ENCODE results near the gene C14orf93.
A peak's percentile ranks its signal among the peaks of the same experiment; 100 is the strongest.

Gene C14orf93

GRCh38 chr14:23034498-23035302 lies 24.8 kb upstream of the C14orf93 start, which contains the start of gene PSMB5:
TSS of gene PSMB5 (minus strand) at chr14:23034900. CDS start at chr14:23034881, 19 bp downstream.
- TF ChIP-seq EZH2phosphoT487 (IDR thresholded peaks at IDR 0.05; ENCODE audit: borderline replicate concordance) (no peak), CTCF (conservative IDR thresholded peaks at IDR 0.05; ENCODE audit: low read length) (no peak)
- peaks cover 5% of the 10 kb centered on the region; the same call in 1 of the 2 replicates for H3K36me3 ChIP-seq (ENCODE audit: insufficient read depth, low read length)
- H3K9me2 ChIP-seq (replicated peaks; ENCODE audit: low read depth, low read length) = no peaks in the 10 kb centered on the region
- peaks cover 34% of the 10 kb centered on the region for H3K79me2 ChIP-seq (ENCODE audit: insufficient read depth, low read length)
- H3K4me2 ChIP-seq (ENCODE audit: low read depth, low read length, poor library complexity, severe bottlenecking) = peak within 1 kb of the TSS; percentile 95
- peak within 1 kb of the TSS; percentile 98 for H2AFZ ChIP-seq (ENCODE audit: low read length)
- H3K4me3 ChIP-seq (ENCODE audit: low read length, poor library complexity, severe bottlenecking) = peak within 1 kb of the TSS; percentile 97
- H3K9me3 ChIP-seq (ENCODE audit: insufficient read depth, low read depth, low read length) = no peaks in the 10 kb centered on the region
- peaks cover 7% of the 10 kb centered on the region for H4K20me1 ChIP-seq (ENCODE audit: insufficient read depth, low read length, poor library complexity, severe bottlenecking)
- peaks cover 18% of the 10 kb centered on the region for H3K4me1 ChIP-seq (ENCODE audit: insufficient read depth, low read length, poor library complexity, severe bottlenecking)
- no peaks in the 10 kb centered on the region for H3K27me3 ChIP-seq (ENCODE audit: insufficient read depth, low read length, poor library complexity, severe bottlenecking)
- no peaks in the 10 kb centered on the region for H3F3A ChIP-seq (ENCODE audit: low read depth)
- H3K9ac ChIP-seq (ENCODE audit: low read depth, low read length, poor library complexity, severe bottlenecking) = peak within 1 kb of the TSS; percentile 95

- H3K36me3 ChIP-seq (ENCODE audit: insufficient read depth, low read length) = peaks cover 5% of the 10 kb centered on the region; the same call in 1 of the 2 replicates
- peak overlapping the region; percentile 95 for H3K9ac ChIP-seq (ENCODE audit: low read depth, low read length, poor library complexity, severe bottlenecking)
- H3K4me1 ChIP-seq (ENCODE audit: insufficient read depth, low read length, poor library complexity, severe bottlenecking) = peaks cover 24% of the 10 kb centered on the region
- H3F3A ChIP-seq (ENCODE audit: low read depth) = no peaks in the 10 kb centered on the region
- peak overlapping the region; percentile 98 for H2AFZ ChIP-seq (ENCODE audit: low read length)
- no peak for TF ChIP-seq CTCF (conservative IDR thresholded peaks at IDR 0.05; ENCODE audit: low read length)
- no peak for TF ChIP-seq EZH2phosphoT487 (IDR thresholded peaks at IDR 0.05; ENCODE audit: borderline replicate concordance)
- no peaks in the 10 kb centered on the region for H3K9me2 ChIP-seq (replicated peaks; ENCODE audit: low read depth, low read length)
- H3K4me2 ChIP-seq (ENCODE audit: low read depth, low read length, poor library complexity, severe bottlenecking) = peak overlapping the region; percentile 95
- peak overlapping the region; percentile 97 for H3K4me3 ChIP-seq (ENCODE audit: low read length, poor library complexity, severe bottlenecking)
- peaks cover 8% of the 10 kb centered on the region for H4K20me1 ChIP-seq (ENCODE audit: insufficient read depth, low read length, poor library complexity, severe bottlenecking)
- H3K27me3 ChIP-seq (ENCODE audit: insufficient read depth, low read length, poor library complexity, severe bottlenecking) = no peaks in the 10 kb centered on the region
- peaks cover 40% of the 10 kb centered on the region for H3K79me2 ChIP-seq (ENCODE audit: insufficient read depth, low read length)
- H3K9me3 ChIP-seq (ENCODE audit: insufficient read depth, low read depth, low read length) = no peaks in the 10 kb centered on the region
These were observed 24.0 kb upstream of the C14orf93 start for GRCh38 chr14:23033801-23034497.

- Histone ChIP-seq H4K20me1 (ENCODE audit: insufficient read depth, low read length, poor library complexity, severe bottlenecking) (peaks cover 14% of the 10 kb centered on the region), H3K9me2 (replicated peaks; ENCODE audit: low read depth, low read length) (no peaks in the 10 kb centered on the region), H3K4me2 (ENCODE audit: low read depth, low read length, poor library complexity, severe bottlenecking) (peak overlapping the region; percentile 95), H3F3A (ENCODE audit: low read depth) (no peaks in the 10 kb centered on the region), H2AFZ (ENCODE audit: low read length) (no peak overlapping the region), H3K36me3 (ENCODE audit: insufficient read depth, low read length) (peaks cover 5% of the 10 kb centered on the region; the same call in 1 of the 2 replicates), H3K4me3 (ENCODE audit: low read length, poor library complexity, severe bottlenecking) (peak overlapping the region; percentile 97), H3K79me2 (ENCODE audit: insufficient read depth, low read length) (peaks cover 40% of the 10 kb centered on the region), H3K27me3 (ENCODE audit: insufficient read depth, low read length, poor library complexity, severe bottlenecking) (no peaks in the 10 kb centered on the region), H3K9me3 (ENCODE audit: insufficient read depth, low read depth, low read length) (no peaks in the 10 kb centered on the region), H3K9ac (ENCODE audit: low read depth, low read length, poor library complexity, severe bottlenecking) (peak overlapping the region; percentile 95), H3K4me1 (ENCODE audit: insufficient read depth, low read length, poor library complexity, severe bottlenecking) (peaks cover 29% of the 10 kb centered on the region)
- no peak for TF ChIP-seq EZH2phosphoT487 (IDR thresholded peaks at IDR 0.05; ENCODE audit: borderline replicate concordance)
- TF ChIP-seq CTCF (conservative IDR thresholded peaks at IDR 0.05; ENCODE audit: low read length) = no peak
These were observed 23.3 kb upstream of the C14orf93 start for GRCh38 chr14:23033251-23033727.
